Hindlimb muscle (tissue), 1 donor: ENCODE results near the gene CD302. TPM values are rescaled to one million over a fixed set of nuclear protein-coding genes. Genes with fewer than 3 reads are reported as not detected.
A peak's percentile ranks its signal among the peaks of the same experiment; 100 is the strongest.
"Not testable (repeated sequence)": the region's sequence is repeated elsewhere in the genome, so short reads cannot be mapped to it uniquely, and the experiment has no call there.

Experiments
- DNase-seq: peaks from one replicate; pipeline ENCODE4 v3.0.0-alpha.2; 2013
- polyA plus RNA-seq: library from polyadenylated mRNA; unstranded; fragments of 120-200 nt; gene quantifications from one replicate; pipeline ENCODE4 v1.2.1, GENCODE V29; 2013; ENCODE audit not compliant: insufficient read length

CD302 gene
- 13.0 TPM for polyA plus RNA-seq

- peak; percentile 77 for DNase-seq
Observed at GRCh38 chr2:159797543-159798375, at the start of gene CD302. Gene CD302 (minus strand): TSS chr2:159798208. CDS start chr2:159798198, 10 bp downstream.

DNA sequence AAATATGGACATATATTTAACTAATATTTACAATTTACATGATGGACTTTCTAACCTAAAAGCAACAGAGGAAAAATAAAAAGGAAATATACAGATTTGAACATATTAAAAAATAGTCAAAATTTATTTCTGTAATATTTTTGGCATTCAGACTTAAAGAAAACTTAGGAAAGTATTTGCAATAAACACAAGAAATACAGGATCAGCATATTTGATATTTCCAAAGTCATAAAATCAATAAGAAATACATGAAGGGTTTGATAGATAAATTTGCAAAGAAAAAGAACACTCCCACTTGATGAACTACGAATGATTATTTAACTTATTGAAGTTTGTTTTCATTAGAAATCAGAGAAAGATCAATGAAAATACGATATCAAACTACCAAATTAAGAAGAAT is 48.6 kb upstream of the CD302 start:
- no peak for DNase-seq

DNA sequence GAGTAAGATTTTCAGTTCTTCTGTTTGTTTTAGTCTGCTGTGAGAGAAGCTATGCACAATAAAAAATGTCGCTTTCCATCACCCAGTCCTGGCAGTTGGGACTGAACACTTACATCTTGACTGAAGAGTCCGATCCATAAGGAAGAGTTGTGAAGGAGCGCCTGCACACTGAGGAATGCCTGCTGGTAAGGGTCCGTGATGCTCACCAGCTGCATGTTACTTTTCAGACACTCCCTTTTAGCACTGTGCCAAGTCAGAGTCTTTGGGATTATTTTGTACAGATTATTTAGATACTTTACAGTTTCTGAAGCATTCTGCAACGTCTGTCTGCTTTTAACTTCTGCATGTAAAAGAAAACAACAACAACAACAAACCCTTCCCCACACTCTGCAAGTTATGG is 42.6 kb upstream of the CD302 start:
- no peak for DNase-seq

DNA sequence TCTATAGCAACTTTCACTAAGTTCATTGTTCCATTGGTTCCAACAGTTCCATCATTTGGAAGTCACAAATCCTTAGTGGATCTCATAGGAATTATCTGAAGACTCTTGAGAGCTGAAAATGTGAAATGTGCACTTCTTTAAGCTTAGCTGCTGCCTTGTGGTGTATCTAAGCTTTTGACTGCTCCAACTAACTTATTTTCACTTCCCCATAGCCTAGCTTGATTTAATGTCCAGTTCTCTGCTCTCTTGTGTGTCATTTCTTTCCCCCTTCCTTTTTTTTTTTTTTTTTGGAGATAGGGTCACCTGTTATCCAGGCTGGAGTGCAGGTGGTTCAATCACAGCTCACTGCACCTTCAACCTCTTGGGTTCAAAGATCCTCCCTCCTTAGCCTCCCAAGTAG is 34.9 kb upstream of the CD302 start:
- DNase-seq, result no peak

DNA sequence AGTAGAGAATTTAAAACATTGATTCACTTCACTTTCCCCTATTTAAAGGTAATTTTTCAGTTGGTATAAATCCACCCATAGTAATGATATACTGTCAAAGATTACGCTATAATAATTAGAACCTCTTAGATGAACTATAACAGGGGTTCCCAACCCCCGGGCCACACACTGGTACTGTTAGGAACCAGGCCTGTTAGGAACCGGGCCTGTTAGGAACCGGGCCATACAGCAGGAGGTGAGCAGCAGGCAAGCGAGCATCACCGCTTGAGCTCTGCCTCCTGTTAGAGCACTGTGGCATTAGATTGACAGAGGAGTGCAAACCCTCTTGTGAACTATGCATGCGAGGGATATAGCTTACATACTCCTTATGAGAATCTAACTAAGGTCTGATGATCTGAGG is 34.0 kb upstream of the CD302 start:
- no peak for DNase-seq

DNA sequence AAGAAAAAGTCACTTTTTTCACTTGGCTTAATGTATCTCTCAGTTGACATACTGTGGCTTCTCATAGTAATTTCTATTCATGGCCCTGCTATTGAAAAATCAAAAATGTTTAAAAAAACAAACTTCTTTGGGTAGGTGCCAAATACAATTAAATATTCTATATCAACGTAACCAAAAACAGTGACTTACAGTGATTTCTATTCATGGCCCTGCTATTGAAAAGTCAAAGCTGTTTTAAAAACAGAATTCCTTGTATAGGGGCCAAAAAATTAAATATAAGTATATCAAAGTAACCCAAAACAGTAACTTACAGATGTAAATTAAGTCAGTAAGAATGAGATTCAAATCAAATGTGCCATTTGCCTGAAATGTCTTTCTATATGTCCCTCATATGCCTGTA is 31.4 kb upstream of the CD302 start:
- DNase-seq, result no peak

GRCh38 chr2:159828738-159829137 is 30.7 kb upstream of the CD302 start:
- DNase-seq, result no peak

GRCh38 chr2:159822478-159822833 is 24.4 kb upstream of the CD302 start:
- not testable (repeated sequence) for DNase-seq

DNA sequence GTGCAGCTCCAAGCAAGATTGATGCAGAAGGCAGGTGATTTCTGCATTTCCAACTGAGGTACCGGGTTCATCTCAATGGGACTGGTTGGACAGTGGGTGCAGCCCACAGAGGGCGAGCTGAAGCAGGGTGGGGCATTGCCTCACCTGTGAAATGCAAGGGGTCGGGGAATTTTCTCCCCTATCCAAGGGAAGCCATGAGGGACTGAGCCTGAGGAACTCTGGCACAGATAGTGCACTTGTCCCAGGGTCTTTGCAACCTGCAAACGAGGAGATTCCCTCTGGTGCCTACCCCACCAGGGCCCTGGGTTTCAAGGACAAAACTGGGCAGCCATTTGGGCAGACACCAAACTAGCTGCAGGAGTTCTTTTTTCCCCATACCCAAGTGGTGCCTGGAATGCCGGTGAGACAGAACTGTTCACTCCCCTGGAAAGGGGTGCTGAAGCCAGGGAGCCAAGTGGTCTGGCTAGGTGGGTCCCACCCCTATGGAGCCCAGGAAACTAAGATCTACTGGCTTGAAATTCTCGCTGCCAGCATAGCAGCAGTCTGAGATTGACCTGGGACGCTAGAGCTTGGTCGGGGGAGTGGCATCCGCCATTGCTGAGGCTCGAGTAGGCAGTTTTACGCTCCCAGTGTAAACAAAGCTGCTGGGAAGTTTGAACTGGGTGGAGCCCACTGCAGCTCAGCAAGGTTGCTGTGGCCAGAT is 23.9 kb upstream of the CD302 start:
- not testable (repeated sequence) for DNase-seq

DNA sequence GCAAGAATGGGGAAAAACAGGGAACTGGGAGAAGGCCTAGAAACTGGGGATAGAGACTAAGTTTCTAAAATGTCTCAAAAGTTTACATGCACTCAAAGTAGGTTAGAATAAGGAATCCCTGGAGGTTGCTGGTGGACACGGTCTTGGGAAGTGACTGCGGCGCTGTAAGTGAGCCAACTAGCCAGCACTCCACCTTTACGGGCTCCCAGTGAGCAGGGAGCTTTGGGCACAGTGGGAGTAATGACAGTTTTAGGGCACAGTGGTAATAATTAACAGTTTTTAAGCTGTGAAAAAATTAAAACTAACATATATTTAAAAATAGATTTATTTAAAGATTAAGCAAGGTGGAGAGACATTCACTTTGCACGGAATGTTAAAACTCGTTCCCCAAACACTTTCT is 20.9 kb upstream of the CD302 start:
- no peak for DNase-seq

DNA sequence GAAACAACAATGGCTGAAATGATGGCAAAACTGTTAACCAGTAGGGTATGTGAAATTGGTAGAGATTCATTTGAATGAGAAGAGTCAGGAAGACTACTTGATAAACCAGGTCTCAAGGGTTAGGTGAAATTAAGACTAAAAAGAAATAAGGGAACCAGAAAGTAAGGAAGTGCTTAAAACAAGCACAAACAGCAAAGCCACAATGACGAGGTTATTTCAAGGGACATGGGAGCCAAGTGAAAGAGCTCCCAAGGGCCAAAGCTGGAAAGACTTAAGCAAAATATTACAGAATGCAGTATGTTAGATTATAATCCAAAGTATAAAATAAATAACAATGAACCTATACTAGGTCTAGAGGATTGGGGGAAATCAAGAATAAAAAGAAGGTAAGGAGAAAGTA is 19.3 kb upstream of the CD302 start:
- DNase-seq, result no peak

GRCh38 chr2:159811232-159811631 is 13.2 kb upstream of the CD302 start:
- DNase-seq, result no peak

- no peak for DNase-seq
Observed at GRCh38 chr2:159808032-159808425, 10.0 kb upstream of the CD302 start.

DNA sequence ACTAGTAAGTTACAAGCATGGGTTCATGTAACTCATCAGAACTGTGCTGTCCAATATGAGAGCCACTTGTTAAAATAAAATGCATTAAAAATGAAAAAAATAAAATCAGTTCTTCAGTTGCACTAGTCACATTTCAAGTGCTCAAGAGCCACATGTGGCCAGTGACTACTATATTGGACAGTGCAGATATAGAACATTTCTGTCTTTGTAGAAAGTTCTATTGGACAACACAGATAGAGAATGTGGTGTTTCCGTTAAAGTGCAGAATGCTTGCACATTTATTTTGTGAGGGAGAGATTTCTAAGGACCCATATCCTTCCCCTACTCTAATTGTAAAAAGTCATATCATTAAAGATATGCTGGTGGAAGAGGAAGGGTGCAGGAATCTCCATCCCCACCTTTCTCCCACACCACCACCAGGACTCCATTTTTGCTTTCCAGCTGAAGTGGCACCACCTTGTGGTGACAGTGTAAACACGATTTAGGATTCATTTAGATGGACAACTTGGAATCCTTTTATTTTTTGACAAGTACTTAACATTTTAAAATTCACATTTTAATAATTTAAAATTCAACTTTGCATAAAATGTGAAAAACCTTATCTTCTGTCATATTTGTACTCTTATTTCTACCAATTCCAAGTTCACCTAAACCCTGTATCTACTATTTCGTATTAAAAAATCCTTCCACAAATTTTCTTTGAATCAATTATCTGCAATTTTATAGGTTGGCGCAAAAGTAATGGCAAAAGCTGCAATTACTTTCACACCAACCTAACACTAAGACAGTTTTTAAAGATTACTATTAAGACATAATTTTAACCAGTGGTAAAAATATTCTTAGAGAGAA is 9.4 kb upstream of the CD302 start:
- peak; percentile 23 for DNase-seq

DNA sequence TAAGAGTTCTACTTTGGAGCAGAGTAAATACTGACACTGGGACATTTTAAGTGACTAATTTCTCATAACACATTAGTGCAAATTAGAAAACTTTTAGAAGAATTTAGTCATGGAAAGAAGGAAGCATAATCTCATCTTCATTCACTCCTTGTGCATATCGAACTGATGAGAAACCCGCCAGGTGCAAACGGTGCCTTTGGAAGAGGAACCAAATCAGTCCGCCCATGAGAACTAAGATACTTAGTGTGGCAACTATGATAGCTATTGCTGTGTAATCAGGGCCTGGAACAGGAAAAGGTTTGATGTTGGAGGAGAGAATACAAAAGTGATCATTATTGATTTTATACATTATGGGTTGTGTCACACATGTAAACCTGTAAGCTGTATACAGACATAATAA is 6.9 kb upstream of the CD302 start:
- no peak for DNase-seq

- DNase-seq, result no peak
Observed at GRCh38 chr2:159803235-159803962, 5.4 kb upstream of the CD302 start.

DNA sequence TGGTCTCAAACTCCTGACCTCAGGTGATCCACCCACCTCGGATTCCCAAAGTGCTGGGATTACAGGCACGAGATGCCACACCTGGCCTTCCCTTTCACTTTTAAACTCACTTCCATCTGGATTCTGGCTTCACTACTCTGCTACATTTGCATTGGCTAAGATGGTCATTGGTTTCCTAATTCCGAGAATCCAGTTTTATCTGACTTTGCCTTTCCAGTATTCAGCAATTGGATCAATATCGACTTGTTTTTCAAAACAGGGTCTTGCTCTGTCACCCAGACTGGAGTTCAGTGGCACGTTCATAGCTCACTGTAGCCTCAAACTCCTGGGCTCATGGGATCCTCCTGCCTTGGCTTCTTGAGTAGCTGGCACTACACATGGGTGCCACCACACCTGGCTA is 4.7 kb upstream of the CD302 start:
- DNase-seq, result no peak

GRCh38 chr2:159799833-159800232 is 1.8 kb upstream of the CD302 start:
- no peak for DNase-seq

- no peak for DNase-seq
Observed at GRCh38 chr2:159798376-159798725, 343 bp upstream of the CD302 start.

DNA sequence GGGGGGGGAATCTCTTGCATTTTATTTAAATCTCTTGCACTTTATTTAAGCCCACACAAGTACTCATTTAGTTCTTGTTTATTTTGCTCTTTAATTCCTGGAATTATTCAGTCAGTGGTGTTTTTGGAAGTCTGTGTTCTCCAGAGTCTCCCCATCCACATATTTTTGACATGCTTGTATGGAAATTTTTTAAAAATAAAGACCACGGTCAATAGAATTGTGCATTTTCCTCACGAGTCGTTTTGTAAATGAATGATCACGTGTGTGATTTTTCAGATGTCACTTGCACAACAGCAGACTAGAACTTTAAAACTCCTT is 824 bp downstream of the CD302 start:
- no peak for DNase-seq

GRCh38 chr2:159795841-159796690 is 1.9 kb downstream of the CD302 start:
- no peak for DNase-seq

DNA sequence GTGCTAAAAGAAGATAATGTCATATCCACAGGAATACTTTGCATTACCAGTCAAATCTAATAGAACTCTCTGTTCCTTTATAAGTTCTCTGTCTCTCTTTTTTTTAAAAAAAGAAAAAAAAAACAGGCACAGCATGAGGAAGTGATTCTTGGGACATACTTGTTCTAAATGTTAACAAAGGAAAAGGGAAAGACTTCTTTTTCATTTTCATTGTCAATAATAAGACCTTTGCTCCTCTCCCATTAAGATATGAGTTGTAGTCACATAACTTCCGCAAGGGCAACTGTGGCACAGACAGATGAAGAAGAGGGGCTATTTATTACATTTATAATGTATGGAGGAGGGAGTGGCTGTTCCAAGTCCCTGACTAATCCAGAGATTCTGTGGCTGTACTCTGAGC is 4.7 kb downstream of the CD302 start:
- no peak for DNase-seq
